CD4-positive, alpha-beta T cell treated with Interleukin-21 for 1 hour (primary cell): ENCODE data around the gene PRELP.
"Not testable (repeated sequence)": the region's sequence is repeated elsewhere in the genome, so short reads cannot be mapped to it uniquely, and the experiment has no call there.

ENCODE experiments used
- DNase-seq: peaks from one replicate; pipeline ENCODE4 v3.0.0-alpha.2; 2020

The PRELP gene

DNA sequence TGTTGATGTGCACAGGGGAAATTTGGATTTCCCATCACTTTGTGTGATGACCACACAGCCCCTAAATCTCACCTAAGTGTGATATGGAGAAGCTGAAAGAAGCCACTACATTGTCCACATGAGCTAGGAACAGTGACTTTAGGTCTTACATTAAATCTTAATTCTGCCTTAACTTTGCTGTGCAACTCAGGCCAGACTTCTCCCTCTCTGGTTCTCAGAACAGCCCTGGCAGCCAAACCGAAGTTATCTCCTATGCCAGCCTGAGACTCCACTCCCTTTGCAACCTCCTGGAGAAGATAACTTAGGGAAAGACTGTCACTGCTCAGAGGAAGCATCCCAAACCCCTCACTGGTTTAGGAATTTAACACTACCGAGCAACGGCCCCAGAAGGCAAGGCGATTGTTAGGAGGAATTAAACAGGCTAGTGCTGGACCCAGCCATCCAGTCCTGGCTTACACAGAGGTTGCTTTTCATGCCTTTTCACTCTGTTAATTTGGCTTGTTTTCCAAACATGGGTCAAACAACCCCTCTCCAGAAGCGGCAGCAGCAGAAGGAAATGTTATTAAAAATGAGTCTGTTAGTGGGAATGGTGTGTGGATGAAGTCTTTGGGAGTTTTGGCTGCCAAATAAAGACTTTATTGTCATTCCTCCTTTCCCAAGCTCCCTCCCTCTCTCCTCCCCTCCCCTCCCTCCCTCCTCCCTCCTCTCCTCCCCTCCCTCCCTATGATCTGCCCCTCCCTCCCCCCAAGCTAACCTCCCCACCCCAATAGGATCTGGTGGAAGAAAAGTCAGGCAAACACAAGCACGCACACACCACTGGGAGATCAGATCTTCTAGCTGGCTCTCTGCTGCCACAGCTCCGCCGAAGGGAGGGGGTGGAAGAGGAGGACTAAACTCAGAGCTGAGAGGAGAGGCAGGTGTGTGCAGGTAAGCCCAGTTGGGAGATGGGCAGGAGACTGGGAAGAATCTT lies at the start of gene PRELP:
Gene PRELP, plus strand, starts transcription at position 795 of the 970 bp plus-strand sequence. CDS start 7,379 bp downstream, outside the sequence.
- no peak for DNase-seq

DNA sequence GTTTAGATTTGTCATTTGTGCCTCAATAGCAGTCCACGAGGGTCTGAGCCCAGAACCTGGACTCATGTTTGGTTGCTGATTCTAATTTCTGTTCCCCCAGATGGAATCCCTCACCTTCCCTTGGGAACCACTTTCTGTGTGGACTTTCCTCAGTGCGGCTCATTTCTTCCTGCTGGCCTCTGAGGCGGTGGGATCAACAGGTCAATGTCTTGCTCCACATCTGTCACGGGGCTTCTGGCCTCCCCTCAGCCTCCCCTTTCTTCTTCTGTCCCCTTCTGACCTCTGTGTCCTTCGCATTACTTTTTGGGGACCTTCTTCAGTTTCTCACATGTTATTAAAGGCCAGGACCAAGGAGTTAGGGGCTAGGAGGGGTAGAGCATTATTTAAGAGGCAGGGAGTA lies 49.2 kb upstream of the PRELP start:
- no peak for DNase-seq

DNA sequence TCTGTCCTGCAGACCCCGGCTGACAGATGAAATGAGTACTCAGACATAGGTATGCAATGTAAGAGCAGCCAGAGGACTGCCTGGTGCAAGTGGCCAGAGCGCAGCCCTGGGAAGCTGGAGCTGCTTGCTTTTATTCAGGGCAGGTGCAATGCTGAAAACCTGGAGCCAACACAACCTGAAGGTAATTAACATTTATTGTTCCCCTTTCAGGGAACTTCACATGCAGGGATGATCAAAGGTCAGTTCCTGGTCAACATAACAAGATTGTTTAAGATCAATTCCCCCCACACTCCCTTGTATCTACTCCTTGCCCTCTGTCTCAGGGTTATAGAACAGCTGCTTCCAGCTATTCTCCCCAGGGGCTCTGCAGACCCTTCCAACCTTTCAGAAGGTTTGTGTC lies 48.7 kb upstream of the PRELP start:
- no peak for DNase-seq

DNA sequence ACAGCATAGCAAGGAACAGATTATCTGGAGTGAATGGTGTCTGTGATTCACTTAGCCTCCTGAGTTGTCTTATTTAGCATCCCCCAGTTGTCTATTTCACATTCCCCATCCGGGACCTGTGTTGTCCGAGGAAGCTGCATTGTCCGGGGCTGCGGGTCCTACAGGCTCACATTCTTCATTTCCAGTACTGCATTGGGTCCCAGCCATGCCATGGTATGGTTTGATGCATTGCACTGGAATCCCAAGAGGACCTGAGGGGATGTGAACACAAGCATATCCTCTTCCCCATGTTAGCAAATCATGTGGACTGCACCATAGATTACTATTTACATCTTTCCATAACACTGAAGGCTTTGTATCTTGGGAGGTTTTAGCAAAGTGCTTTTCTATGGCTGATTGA lies 48.2 kb upstream of the PRELP start:
- no peak for DNase-seq

DNA sequence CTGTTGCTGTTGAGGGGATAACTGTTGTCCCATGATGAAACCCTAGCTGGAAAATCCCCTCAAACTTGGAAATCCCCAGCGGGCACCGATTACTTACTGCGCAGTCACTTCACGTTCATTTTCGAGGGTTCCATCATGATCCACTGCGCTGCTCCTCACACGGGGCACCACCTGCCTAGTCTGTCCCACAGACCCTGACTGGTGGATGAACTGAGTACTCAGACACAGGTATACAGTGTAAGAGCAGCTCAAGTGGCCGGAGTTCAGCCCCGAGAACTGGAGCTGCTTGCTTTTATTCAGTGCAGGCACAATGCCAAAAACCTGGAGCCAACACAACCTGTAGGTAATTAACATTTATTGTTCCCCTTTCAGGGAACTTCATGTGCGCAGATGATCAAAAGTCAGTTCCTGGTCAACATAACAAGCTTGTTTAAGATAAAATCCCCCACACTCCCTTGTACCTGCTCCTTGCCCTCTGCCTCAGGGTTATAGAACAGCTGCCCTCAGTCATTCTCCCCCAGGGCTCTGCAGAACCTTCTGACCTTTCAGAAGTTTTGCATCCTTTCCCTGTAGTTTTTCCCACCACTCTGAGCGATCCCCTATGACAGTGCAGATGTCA lies 46.5 kb upstream of the PRELP start:
- DNase-seq = no peak

DNA sequence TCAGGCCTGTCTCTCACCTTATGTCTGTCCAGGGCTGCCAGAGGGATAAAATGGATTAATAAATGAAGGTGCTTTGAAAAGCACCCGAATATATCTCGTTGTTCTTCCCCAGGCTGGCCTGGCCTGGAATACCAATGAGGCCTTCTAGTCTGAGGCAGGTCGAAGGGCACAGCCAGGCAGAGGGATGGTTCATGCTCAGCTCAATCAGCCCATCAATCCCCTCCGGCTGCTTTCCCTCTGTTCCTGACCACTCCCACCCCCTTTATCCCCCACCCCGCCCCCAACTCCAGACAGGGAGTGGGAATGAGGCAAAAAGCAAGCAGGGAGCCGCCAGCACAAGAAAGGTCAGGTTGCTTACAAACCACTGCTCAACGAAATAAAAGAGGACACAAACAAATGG lies 40.0 kb upstream of the PRELP start:
- no peak for DNase-seq

DNA sequence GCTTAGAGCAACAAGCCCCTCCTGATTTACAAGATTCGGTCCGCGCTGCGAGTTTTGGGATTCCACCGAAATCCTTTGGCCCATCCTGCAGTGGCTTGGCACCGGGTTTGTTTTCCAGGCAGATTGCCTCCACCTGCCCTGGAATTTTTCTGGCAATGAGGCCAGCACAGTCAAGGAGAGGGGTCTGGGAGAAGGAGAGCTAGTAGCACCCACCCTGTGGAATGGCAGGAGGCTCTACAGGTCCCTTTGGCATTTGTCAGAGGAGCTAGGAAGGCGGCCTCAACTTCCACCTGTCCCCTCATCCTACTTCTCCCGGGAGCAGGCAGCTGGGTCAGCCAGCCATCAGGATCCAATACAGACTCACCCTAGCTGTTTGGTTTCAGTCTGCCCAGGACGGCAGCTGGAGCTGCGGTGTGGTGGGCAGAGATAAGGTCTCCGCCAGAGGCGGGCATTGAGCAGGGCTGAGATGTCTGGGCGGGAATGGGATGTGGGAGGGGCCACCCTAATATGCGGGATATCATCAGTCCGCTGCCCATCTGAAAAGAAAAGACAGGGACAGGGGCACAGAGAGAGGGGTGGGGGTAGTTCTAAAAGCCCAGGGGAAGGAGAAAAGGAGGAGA lies 37.8 kb upstream of the PRELP start:
- DNase-seq = no peak

DNA sequence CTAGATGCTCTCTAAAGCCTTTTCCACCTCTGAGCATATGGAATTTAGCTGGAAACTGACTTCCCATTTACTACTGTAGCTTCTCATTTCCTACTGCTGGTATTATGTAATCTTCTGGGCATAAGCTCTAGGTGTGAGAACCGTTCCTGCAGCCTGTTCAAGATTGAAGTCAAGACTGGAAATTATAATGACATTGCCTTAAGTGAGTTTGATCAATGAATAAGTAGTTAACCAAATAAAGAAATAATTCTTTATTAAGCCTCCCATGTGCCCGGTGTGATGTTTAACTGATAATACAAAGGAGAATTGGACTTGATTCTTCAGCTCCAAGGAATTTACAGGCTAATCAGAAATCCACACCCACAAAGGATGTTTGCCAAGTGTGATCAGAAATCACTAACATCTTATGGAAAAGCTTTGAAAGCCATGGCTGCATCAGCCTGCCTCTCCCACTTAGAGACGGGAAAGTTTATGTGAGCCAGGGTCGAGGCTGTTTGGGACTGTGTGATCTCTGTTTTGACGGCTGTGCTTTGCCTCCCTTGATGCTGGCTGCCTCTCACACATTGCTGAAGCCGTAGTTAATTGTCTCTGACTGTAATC lies 36.4 kb upstream of the PRELP start:
- no peak for DNase-seq

DNA sequence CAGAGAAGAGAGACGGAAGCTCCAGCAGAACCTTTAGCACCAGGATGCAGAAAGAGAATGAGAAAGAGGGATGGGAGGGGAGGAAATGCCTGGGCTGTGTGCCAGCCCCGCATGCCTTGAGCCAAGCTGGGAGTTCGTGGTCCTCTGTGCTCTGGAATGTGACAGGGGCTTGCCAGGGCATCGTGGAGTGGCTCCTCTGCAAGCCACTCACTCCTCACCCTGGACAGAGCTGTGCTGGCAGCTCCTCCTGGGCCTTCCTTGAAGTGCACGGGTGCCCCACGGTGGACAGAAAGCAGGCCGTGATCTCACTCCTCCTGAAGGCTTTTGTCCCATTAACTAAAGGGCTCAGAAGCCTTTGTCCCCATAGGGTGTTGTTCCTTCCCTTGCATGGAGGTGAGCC lies 34.8 kb upstream of the PRELP start:
- DNase-seq = no peak

DNA sequence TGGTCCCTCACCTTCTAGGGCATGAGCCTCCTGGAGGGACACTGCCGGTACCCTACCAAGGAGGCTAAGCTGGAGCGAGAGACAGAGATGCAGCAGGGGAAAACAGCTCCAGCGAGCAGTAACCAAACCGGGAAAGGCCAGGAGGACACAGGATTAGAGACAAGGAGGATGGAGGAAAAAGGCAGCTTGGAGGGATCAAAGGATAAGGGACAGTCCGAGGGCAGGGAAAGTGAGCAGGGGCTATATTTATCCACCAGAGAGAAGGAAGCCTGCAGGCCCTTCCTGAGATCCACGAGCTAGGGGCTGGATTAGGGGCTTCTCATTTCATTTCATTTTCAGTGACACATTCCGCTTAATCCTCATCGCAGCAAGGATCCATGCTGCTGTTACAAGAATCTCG lies 33.8 kb upstream of the PRELP start:
- no peak for DNase-seq

DNA sequence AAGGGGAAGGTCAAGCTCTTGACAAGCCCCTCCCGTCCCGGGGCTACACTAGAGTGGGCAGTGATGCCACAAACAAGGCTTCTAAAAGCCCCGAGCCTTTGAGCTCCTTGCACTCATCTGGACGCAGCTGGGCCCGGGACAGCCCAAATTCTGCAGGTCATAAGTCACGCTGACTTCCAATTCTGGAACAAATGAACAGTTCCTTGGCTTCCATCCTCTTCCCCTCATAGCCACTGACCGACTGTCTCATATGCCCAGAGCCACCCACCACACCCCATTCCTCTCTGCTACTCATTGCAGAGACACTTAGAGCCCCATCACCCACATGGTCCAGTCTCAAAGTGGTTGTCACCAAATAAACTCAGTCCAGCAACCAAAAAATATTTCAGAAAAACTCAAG lies 32.8 kb upstream of the PRELP start:
- no peak for DNase-seq

DNA sequence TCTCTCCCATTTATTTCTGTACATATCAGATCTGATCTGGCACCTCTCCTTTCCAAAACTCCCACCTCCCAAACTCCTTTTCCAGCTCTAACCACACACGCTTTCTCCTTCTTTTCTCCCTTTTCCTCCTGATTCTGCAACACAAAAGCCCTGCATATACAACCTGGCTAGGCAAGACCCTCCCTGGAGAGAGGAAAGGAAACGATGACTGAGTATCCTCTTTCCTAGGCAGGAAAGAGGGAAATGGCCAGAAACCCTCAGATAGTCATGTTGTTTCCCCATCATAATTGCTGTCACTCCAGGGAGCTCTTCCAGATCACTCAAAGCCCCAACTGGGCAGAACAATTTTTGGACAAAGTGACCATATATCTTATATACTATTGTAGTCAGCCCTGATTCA lies 32.3 kb upstream of the PRELP start:
- no peak for DNase-seq

DNA sequence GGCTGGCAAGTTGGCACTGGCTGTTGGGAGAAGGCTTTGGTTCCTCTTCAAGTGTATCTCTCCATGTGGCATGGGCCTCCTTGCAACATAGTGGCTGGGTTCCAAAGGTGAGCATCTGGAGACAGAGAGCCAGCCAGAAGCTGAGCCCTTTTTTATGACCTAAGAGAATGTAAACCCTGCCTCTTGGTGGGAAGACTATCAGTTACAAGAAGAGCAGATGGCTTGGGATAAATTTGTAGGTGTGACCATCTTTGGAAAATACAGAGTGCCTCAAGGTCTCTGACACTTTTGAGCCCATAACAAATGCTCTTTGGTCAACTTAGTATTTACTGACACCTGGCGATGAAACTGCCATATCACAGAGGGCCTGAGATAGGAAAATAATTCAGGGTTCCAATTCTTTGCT lies 31.4 kb upstream of the PRELP start:
- DNase-seq = no peak

DNA sequence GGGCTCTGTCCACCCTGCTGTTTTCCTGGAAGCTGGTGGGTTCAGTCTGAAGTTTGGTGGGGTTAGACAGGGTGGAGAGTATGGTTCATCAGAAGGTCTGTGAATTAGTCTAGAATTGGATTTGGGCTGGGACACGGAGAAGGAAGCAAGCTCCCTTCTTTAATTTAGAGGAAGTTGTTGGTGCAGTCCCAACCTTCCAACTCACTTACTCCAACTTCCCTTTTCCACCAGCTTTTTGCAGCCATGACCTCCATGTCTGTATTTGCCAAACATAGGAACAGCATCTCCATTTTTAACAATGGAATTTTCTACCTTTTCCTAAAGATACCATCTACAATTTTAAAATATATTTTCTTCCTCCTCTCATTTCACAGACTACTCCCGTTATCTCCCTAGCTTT lies 28.5 kb upstream of the PRELP start:
- DNase-seq = no peak

DNA sequence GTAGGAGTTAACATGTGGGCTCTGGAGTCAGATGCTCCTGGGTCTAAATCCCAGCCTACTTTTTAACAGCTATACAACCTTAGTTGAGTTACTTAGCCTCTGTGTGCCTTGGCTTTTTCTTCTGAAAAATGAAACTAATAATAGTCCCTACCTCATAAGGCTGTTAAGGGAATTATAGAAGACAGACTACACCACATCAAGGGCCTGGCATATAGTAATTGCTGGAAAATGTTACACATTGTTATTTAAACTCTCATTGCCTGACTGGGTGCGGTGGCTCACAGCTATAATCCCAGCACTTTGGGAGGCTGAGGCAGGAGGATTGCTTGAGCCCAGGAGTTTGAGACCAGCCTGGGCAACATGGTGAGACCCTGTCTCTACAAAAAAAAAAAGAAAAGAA lies 28.0 kb upstream of the PRELP start:
- not testable (repeated sequence) for DNase-seq

DNA sequence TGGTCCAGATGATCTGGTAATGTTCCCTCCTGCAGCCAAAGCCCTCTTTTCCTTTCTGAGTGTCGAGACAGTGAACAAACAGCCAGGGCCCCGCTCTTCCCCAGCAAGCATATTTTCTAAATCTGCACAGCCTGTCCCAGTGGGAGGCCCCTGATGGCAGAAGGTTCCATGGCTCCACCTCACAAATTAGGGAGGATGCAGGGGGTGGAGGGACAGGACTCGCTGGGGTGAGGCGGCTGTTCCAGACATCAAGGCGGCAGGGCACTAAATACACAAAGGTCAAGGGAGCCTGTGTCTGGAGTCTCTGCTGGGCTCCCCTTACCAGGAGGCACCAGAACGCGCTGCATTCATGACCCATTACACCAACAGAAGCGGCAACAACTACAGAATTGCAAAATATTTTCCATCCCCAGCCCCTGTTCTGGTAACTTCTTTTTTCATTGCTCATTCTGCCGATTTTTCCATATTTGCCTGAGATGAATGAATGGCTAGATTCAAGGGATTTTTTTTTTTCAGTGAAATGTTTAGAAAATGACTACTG lies 27.0 kb upstream of the PRELP start:
- DNase-seq = no peak

DNA sequence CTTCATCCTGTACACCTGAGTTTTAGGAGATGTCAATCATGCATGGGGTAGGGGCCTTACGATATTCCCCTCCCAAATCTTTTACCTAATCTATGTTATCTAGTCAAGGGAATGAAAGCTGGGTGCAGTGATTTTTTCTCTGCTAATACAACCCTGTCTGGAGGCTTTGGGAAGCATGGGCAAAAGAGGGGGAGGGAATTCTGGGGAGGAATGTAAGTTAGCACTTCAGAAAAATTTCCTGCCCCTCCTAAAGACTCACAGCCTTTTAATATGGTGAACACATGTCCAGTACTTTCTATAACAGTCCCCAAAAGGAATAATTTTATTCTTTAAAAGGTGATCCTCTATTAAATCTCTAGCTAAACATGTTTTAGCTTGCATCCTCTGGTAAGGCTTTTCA lies 25.6 kb upstream of the PRELP start:
- DNase-seq = no peak

DNA sequence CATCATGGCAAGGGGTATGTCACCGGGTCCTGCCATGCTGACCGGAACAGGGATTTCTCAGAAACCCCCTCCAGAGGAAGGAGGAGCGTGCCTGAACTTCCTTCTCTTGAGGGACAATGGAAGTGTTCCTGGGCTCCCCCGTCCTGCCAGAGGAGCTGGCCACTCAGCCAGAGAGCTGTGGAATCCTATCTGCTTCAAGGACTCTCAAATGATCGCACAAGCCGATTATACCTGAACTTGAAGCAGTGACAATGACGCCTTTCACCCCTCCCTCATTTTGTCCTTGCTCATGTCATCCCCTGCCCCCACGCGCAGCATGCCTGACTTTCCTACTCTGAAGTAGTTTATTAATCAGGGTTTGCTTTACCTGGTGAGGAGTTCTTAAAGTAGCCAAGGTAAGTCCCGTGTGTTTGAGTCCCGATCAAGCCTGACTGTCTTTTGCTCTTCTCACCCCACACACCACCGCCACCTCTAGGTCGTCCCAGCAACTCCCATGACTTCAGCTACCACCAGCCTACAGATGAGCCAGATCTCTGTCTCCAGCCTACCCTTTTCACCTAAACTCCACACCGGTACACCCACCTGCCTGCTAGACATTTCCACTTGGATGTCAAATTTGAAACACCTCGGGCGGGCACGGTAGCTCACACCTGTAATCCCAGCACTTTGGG lies 25.0 kb upstream of the PRELP start:
- no peak for DNase-seq

DNA sequence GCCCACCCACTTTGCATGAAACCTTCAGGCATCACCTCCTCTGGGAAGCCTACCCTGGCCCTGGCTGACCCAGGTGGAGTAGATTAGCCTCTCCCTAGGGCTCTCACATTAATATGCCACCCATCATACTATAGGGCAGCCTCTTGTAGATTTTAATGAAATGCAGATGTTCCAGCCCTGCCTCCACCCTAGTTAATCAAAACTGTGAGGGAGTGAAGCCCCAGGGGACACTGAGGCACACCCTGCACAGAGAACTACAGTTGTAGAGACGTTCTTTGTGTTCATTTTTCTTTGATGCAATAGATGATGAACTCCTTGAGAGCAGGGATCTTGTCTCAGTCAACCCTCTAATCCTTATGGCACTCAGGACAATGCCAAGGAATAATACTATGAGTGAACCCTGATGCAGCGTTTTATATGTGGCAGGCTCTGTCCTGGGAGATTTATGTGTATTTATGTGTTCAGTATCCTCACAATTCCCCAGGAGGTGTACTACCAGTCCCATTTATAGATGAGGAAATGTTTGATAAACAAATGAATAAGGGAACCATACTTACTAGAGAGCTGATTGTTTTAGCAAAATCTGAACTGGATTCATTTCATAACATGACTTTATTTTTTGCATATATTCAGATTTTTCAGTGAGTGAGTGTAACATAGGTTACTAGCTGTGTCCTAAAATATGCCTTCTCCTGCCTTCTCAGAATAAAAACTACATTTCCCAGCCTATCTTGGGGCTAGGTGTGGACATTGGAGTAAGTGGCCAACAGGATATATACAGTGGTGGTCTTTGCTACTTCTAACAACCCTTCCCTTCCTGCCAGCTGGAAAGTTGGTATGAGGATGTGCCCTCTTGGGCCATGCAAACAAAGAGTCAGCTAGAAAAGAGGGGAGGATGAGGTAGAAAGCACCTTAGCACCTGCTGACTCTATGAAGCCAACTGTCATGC lies 23.5 kb upstream of the PRELP start:
- no peak for DNase-seq

DNA sequence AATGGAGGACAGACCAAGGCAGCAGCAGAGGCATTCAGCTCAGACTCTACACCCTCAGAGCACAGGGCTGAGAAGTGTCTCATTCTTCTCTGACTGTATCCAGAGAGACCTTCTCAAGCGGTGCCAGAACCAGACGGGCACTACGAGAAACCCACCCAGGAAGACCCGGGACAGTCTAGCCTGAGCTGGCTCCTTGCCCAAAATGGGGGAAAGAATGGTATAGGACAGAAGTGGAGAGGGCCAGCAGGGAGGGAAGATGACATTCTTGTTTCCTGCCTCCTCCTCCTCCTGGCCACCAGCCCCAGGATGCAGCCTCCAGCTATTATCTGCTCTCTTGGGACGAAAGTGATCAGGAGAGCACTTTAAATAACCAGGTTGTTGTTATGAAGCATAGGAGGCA lies 22.6 kb upstream of the PRELP start:
- no peak for DNase-seq

DNA sequence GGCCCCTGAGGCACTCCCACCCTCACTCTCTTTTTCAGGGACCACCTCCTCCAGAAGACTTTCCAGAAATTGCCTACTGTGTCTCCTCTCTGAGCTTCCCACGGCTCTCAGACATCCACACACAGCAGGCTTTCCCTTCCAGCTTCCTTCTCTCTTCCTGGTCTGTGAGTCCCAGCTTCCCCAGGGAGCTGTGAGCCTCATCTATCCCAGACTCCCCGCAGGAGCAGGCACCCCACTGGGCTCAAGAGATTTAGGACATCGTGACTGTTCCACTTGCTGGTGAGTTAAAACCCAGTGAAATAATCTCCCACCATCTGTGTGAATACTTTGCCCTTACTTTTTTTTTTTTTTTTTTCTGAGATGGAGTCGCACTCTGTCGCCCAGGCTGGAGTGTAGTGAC lies 22.0 kb upstream of the PRELP start:
- no peak for DNase-seq
